Ammon's horn (tissue), 1 donor: ENCODE data around the gene ACTN2.

Experiments
- DNase-seq: peaks from one replicate; pipeline ENCODE4 v3.0.0-alpha.2; 2016; ENCODE audit warnings: low spot score

The ACTN2 gene

GRCh38 chr1:236773919-236774318 lies 87.6 kb downstream of the ACTN2 start:
- no peak for DNase-seq

- DNase-seq = no peak
These were observed 88.6 kb downstream of the ACTN2 start for GRCh38 chr1:236774926-236775325.

GRCh38 chr1:236779312-236779711 lies 93.0 kb downstream of the ACTN2 start:
- DNase-seq = no peak

- no peak for DNase-seq
These were observed 99.2 kb downstream of the ACTN2 start for GRCh38 chr1:236785477-236785876.

GRCh38 chr1:236786453-236786852 lies 100.2 kb downstream of the ACTN2 start:
- DNase-seq = no peak

- DNase-seq = no peak
These were observed 108.3 kb downstream of the ACTN2 start for GRCh38 chr1:236794585-236795034.

GRCh38 chr1:236795035-236795756 lies 108.9 kb downstream of the ACTN2 start, which contains the start of gene MTR:
Gene MTR (plus strand): TSS chr1:236795292. CDS start chr1:236795704, 412 bp downstream.
- peak; percentile 98 for DNase-seq

- DNase-seq = no peak
These were observed 109.7 kb downstream of the ACTN2 start for GRCh38 chr1:236795757-236796667.

- DNase-seq = no peak
These were observed 112.7 kb downstream of the ACTN2 start for GRCh38 chr1:236799001-236799400.

- no peak for DNase-seq
These were observed 113.8 kb downstream of the ACTN2 start for GRCh38 chr1:236800002-236800620.

- DNase-seq = no peak
These were observed 114.3 kb downstream of the ACTN2 start for GRCh38 chr1:236800623-236801022.

GRCh38 chr1:236802264-236802663 lies 116.0 kb downstream of the ACTN2 start:
- no peak for DNase-seq

- DNase-seq = no peak
These were observed 120.3 kb downstream of the ACTN2 start for GRCh38 chr1:236806634-236807033.

- no peak for DNase-seq
These were observed 121.7 kb downstream of the ACTN2 start for GRCh38 chr1:236808005-236808404.

GRCh38 chr1:236808564-236809130 lies 122.3 kb downstream of the ACTN2 start:
- DNase-seq = no peak

- no peak for DNase-seq
These were observed 122.8 kb downstream of the ACTN2 start for GRCh38 chr1:236809148-236809547.

- no peak for DNase-seq
These were observed 123.7 kb downstream of the ACTN2 start for GRCh38 chr1:236810018-236810417.

- no peak for DNase-seq
These were observed 126.2 kb downstream of the ACTN2 start for GRCh38 chr1:236812334-236813030.
